GM12865 (cell line): Measurements from ENCODE around the gene POLR3B.

Source experiments
- DNase-seq: peaks from one replicate; pipeline ENCODE4 v3.0.0; 2010; ENCODE audit warnings: low read depth
- H3K4me3 ChIP-seq: 2 replicates; pipeline ENCODE4 v1.5.1; 2011; ENCODE audit warnings: mild to moderate bottlenecking, low read depth, low read length, control low read depth
- TF ChIP-seq, protein P1 (sequence below): IDR thresholded peaks from 2 replicates; pipeline ENCODE4 v1.5.1; 2011; ENCODE audit warnings: low read length, control low read depth, low read depth, inconsistent platforms; ENCODE audit not compliant: insufficient read depth; ENCODE audit errors: missing control alignments

Gene POLR3B

GRCh38 chr12:106495354-106495965 lies 137.9 kb downstream of the POLR3B start:
- TF ChIP-seq, protein P1, sequence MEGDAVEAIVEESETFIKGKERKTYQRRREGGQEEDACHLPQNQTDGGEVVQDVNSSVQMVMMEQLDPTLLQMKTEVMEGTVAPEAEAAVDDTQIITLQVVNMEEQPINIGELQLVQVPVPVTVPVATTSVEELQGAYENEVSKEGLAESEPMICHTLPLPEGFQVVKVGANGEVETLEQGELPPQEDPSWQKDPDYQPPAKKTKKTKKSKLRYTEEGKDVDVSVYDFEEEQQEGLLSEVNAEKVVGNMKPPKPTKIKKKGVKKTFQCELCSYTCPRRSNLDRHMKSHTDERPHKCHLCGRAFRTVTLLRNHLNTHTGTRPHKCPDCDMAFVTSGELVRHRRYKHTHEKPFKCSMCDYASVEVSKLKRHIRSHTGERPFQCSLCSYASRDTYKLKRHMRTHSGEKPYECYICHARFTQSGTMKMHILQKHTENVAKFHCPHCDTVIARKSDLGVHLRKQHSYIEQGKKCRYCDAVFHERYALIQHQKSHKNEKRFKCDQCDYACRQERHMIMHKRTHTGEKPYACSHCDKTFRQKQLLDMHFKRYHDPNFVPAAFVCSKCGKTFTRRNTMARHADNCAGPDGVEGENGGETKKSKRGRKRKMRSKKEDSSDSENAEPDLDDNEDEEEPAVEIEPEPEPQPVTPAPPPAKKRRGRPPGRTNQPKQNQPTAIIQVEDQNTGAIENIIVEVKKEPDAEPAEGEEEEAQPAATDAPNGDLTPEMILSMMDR = no peak
- no peak overlapping the region for H3K4me3 ChIP-seq
- DNase-seq = no peak

GRCh38 chr12:106498056-106498455 lies 140.5 kb downstream of the POLR3B start:
- TF ChIP-seq, protein P1 = no peak

GRCh38 chr12:106499628-106500027 lies 142.1 kb downstream of the POLR3B start:
- TF ChIP-seq, protein P1 = no peak
- no peak for DNase-seq
- no peak overlapping the region for H3K4me3 ChIP-seq

More at GRCh38 chr12:106498056-106498455, 140.5 kb downstream of the POLR3B start:
- DNase-seq = no peak
- H3K4me3 ChIP-seq = no peak overlapping the region

DNA sequence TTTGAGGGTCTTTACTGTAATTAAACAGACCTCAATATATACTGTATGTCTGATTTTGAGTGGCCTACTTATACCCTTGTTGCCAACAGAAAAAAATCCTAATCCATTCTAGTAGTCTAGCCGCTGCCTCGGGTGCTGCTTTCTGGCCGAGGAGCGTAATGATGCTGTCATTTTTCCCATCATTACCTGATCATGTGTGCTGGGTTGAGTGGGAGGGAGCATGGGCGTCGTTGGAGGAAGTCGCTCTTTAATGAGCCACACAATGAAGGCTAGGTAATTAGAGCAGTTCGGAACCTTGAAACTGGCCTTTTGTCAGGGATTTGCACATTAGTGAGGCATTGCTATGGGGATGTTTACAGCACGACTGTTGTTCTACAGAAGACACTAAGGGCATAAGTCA lies 149.1 kb downstream of the POLR3B start:
- no peak for DNase-seq
- TF ChIP-seq, protein P1 = no peak
- no peak overlapping the region for H3K4me3 ChIP-seq

DNA sequence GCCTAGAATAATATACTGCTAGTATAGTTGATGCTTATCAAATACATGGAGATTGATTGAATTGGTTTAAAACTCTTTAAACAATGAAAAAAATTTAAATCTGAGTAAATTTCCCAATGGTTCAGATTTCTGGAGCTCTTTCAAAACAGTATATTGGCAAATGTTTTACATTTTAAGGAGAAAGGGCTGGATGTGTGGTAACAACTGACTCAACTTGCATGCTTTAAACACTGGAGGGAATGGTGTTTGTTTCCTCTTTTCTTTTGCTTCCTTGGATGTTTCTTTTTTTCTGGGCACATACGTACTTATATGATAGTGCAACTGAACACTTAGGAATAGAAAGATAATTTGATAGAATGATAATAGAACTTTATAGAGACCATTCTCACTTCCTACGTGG lies 151.4 kb downstream of the POLR3B start:
- H3K4me3 ChIP-seq = no peak overlapping the region
- DNase-seq = no peak
- TF ChIP-seq, protein P1 = no peak

- TF ChIP-seq, protein P1 = no peak
- no peak overlapping the region for H3K4me3 ChIP-seq
Measured at GRCh38 chr12:106511365-106511764, 153.8 kb downstream of the POLR3B start.

GRCh38 chr12:106517314-106517713 lies 159.8 kb downstream of the POLR3B start:
- DNase-seq = no peak
- TF ChIP-seq, protein P1 = no peak
- no peak overlapping the region for H3K4me3 ChIP-seq

More at GRCh38 chr12:106511365-106511764, 153.8 kb downstream of the POLR3B start:
- DNase-seq = no peak
